ENCODE results near the gene LMAN1. TPM values are rescaled to one million over a fixed set of nuclear protein-coding genes. Genes with fewer than 3 reads are reported as not detected.
A peak's percentile ranks its signal among the peaks of the same experiment; 100 is the strongest.

LMAN1 gene
- total RNA-seq, 1 experiment from 2014 or later = 73.7 TPM

DNA sequence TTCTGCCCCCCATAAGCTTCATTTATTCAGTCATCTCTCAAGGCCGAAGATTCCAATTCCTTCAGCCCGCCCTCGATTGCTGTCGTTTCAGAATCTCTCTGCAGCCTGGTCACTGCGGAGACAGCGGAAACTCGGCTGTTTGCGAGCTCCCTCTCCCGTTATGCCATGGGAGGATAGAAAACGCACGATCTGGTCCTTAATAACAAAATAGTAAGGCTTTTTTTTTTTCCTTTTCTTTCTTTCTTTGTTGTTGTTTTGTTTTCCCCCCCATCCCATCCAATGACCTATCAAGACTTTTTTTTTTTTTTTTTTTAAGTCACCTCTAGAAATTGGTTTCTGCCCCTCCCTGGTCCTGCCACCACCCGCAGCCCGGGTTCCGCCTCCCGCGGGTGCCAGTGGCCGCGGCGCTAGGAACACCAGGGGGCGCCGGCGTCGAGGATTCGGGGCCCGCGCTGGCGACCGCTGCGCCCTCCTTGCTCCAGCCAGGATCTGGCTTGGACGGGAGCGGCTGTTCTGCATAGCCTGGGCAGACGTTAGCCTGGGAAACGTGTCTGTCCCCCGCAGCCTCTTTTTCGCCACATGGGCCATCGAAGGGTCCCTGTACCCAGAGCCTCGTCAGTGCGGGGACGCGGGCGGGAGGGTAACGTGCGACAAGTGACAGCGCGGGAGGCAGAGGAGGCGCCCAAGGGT is 50.7 kb downstream of the LMAN1 start:
- DNase-seq (ENCODE audit: low read depth, low spot score) (peak; percentile 43), ATAC-seq (peak; percentile 96)
- H3K79me2 ChIP-seq (ENCODE audit: insufficient read depth, low read length) = no peaks in the 10 kb centered on the region
- no peaks in the 10 kb centered on the region for H3K9me3 ChIP-seq (ENCODE audit: control insufficient read depth in 1 of 2, insufficient read depth in 1 of 2, low read depth in 1 of 2, low read length in 2 of 2)
- no peak overlapping the region for H3K9ac ChIP-seq (ENCODE audit: low read length)
- no peak overlapping the region for H3K27ac ChIP-seq (ENCODE audit: low read depth, low read length)
- peaks cover 0 to 22% of the 10 kb centered on the region in 2 experiments; a peak in 3 of 4 replicates for H3K4me1 ChIP-seq (ENCODE audit: control insufficient read depth in 1 of 2, insufficient read depth in 2 of 2, low read length in 2 of 2)
- H3K27me3 ChIP-seq (ENCODE audit: insufficient read depth, low read length) = no peaks in the 10 kb centered on the region
- H3K4me2 ChIP-seq (ENCODE audit: low read length) = peak overlapping the region; percentile 92
- POLR2A ChIA-PET = no interaction called here
- H3K4me3 ChIP-seq (replicated peaks in 1 of 2; ENCODE audit: low read depth in 1 of 2, low read length in 2 of 2) = peak overlapping the region; percentile 40 to 54
- no peaks in the 10 kb centered on the region for H3K36me3 ChIP-seq (ENCODE audit: control insufficient read depth in 1 of 2, insufficient read depth in 2 of 2, low read length in 2 of 2)
- RAD21 ChIA-PET (ENCODE audit: low non-redundant PET in 1 of 2, low total read pairs in 2 of 2, uncharacterized antibody in 2 of 2, unreplicated experiment in 2 of 2) = interaction anchor here (0.7 to 3.1 kb wide), 4 partner anchors 11 to 94 kb away, joined by 4 to 27 read pairs (median 14); no protein-coding TSS in a partner anchor
- H3K9me2 ChIP-seq (ENCODE audit: insufficient read depth) = no peaks in the 10 kb centered on the region
- H4K20me1 ChIP-seq (ENCODE audit: insufficient read depth) = no peaks in the 10 kb centered on the region
- BruUV-seq (replicated peaks) = no TSS peak
- intact Hi-C loops (cut with micrococcal nuclease) = loop anchor here (1.0 to 2.0 kb wide), 2 partner anchors 59 to 94 kb away; no protein-coding TSS in a partner anchor
- TF ChIP-seq ZNF274 (IDR thresholded peaks at IDR 0.05; ENCODE audit: low read depth, low read length) = no peak
- TF ChIP-seq MAX (IDR thresholded peaks at IDR 0.05) = peak; percentile 42; the same call in 1 of the 2 replicates
- TF ChIP-seq CTCF (IDR thresholded peaks at IDR 0.05 in 2 of 3, conservative IDR thresholded peaks at IDR 0.05 in 1 of 3; ENCODE audit: borderline replicate concordance in 1 of 3, insufficient read depth in 1 of 3, low read depth in 2 of 3, low read length in 2 of 3) = peak; percentile 80 to 97 (median 88)
- no peak for TF ChIP-seq SP1 (IDR thresholded peaks at IDR 0.05; ENCODE audit: low read depth)
- no peak for TF ChIP-seq CEBPB (IDR thresholded peaks at IDR 0.05; ENCODE audit: low read depth)
- TF ChIP-seq RAD21 (IDR thresholded peaks at IDR 0.05; ENCODE audit: low read depth) = peak; percentile 86
- no peak for TF ChIP-seq SRF (IDR thresholded peaks at IDR 0.05; ENCODE audit: low read depth)
- TF ChIP-seq EGR1 (IDR thresholded peaks at IDR 0.05; ENCODE audit: low read depth) = no peak
- CTCF ChIA-PET = interaction anchor here (0.7 to 4.5 kb wide), 11 partner anchors 10 to 540 kb away, joined by 3 to 110 read pairs (median 3); no protein-coding TSS in a partner anchor
- H2AFZ ChIP-seq (ENCODE audit: low read depth, low read length, poor library complexity, severe bottlenecking) = peak overlapping the region; percentile 93

Data from HCT116 (cell line).